Left lung (tissue), 14 donors: Measurements from ENCODE around the gene PGAM2. TPM values are rescaled to one million over a fixed set of nuclear protein-coding genes. Genes with fewer than 3 reads are reported as not detected.

Experiments
- ATAC-seq: fragments of 200-7000 bp; cut with Tn5 transposase; one replicate; pipeline ENCODE4 v1.9.1; 2020; ENCODE audit warnings: moderate library complexity
- DNase-seq, 4 donors: peaks; one replicate each; pipeline ENCODE4 v3.0.0-alpha.2; 2013 to 2020
- H3K27ac ChIP-seq, 2 donors: fragments of 200-600 bp; sonication (generic) in 1 of 2; one replicate each; pipeline versions ENCODE4 v1.5.0 to v1.8.0; 2020 to 2021
- H3K27me3 ChIP-seq, 2 donors: fragments of 200-600 bp; sonication (generic) in 1 of 2; one replicate each; pipeline versions ENCODE4 v1.5.0 to v1.8.0; 2020 to 2021
- H3K36me3 ChIP-seq, 2 donors: fragments of 200-600 bp; sonication (generic) in 1 of 2; one replicate each; pipeline versions ENCODE4 v1.5.0 to v1.8.0; 2020 to 2021
- H3K4me1 ChIP-seq, 2 donors: fragments of 200-600 bp; one replicate each; pipeline ENCODE4 v1.8.0; 2021
- H3K4me3 ChIP-seq, 2 donors: fragments of 200-600 bp; sonication (generic) in 1 of 2; one replicate each; pipeline versions ENCODE4 v1.5.0 to v1.8.0; 2020 to 2021; ENCODE audit warnings: mild to moderate bottlenecking in 1 of 2
- H3K9me3 ChIP-seq, 2 donors: fragments of 200-600 bp; sonication (generic) in 1 of 2; one replicate each; pipeline versions ENCODE4 v1.5.0 to v1.8.0; 2020 to 2021
- intact Hi-C, 2 donors: fragments of 100-400 bp; cut with DNase I; formaldehyde crosslinking; loops; one replicate each; pipeline versions ENCODE4 v1.11.2 to v1.14.2; 2022
- long read RNA-seq, 12 donors: library from polyadenylated mRNA in 2 of 12; unstranded in 2 of 12; transcript quantifications; one replicate each; pipeline ENCODE4 v2.0.0 and lab custom pipeline, GENCODE V29; 2019 to 2026
- polyA plus RNA-seq, 6 donors: library from polyadenylated mRNA; unstranded; fragments of 120-200 nt; gene quantifications; one replicate each; pipeline ENCODE4 v1.2.1, GENCODE V29; 2013; ENCODE audit not compliant: insufficient read length in 6 of 6
- total RNA-seq, 2 donors: library from RNA; stranded (reverse); fragmentation: NEBNext Ultra II Directional; extraction: Animal tissue kit (Norgen Biotek cat#: 25700); gene quantifications; one replicate each; pipeline ENCODE4 v1.2.1, GENCODE V29; 2021
- TF ChIP-seq, protein P1 (sequence below), 2 donors: fragments of 200-600 bp; sonication (generic) in 1 of 2; IDR thresholded peaks; one replicate each; pipeline versions ENCODE4 v1.5.0 to v1.8.0; 2021; ENCODE audit warnings: antibody characterized with exemption in 2 of 2
- donor health status: DM: no; HTN: yes; CAD: no.
- donor health status: DM: no; HTN: no; CAD: no.

The PGAM2 gene
- total RNA-seq (under 1 TPM in 1 of 2 donors, not detected in 1; 0.79 TPM), polyA plus RNA-seq (under 1 TPM in 5 of 6 donors, not detected in 1; 0.24 to 0.61 (median 0.46) TPM)
- long read RNA-seq, donor 1, partial matches to known transcripts: 0 of 3 reads
- long read RNA-seq, donor 1, other reads (novel, unspliced or antisense): 0 of 3 reads
- long read RNA-seq, donor 2, partial matches to known transcripts: 0 of 1 reads
- long read RNA-seq, donor 2, other reads (novel, unspliced or antisense): 0 of 1 reads
- long read RNA-seq, donor 3, partial matches to known transcripts: 0 of 1 reads
- long read RNA-seq, donor 3, other reads (novel, unspliced or antisense): 0 of 1 reads
- long read RNA-seq, donor 4, partial matches to known transcripts: 0 of 1 reads
- long read RNA-seq, donor 4, other reads (novel, unspliced or antisense): 0 of 1 reads
- long read RNA-seq, donor 5, partial matches to known transcripts: 0 of 2 reads
- long read RNA-seq, donor 5, other reads (novel, unspliced or antisense): 0 of 2 reads
- long read RNA-seq, donor 6, partial matches to known transcripts: 0 of 1 reads
- long read RNA-seq, donor 6, other reads (novel, unspliced or antisense): 0 of 1 reads
- long read RNA-seq, donor 7, partial matches to known transcripts: 0 of 2 reads
- long read RNA-seq, donor 7, other reads (novel, unspliced or antisense): 0 of 2 reads
- long read RNA-seq, donor 8, partial matches to known transcripts: 0 of 3 reads
- long read RNA-seq, donor 8, other reads (novel, unspliced or antisense): 0 of 3 reads
- long read RNA-seq, donor 9, partial matches to known transcripts: 0 of 1 reads
- long read RNA-seq, donor 9, other reads (novel, unspliced or antisense): 0 of 1 reads
- long read RNA-seq, donor 10: 0 reads
- long read RNA-seq, donor 11, transcript PGAM2-201 (3 exons, 857 nt): major isoform, 18 of 18 reads
- long read RNA-seq, donor 11, partial matches to known transcripts: 0 of 18 reads
- long read RNA-seq, donor 11, other reads (novel, unspliced or antisense): 0 of 18 reads
- long read RNA-seq, donor 12, partial matches to known transcripts: 0 of 2 reads
- long read RNA-seq, donor 12, other reads (novel, unspliced or antisense): 0 of 2 reads

- H3K4me1 ChIP-seq: peaks cover 0 to 12% of the 10 kb centered on the region in 2 donors
- H3K4me3 ChIP-seq: no peak within 1 kb of the TSS
- H3K27me3 ChIP-seq: no peaks in the 10 kb centered on the region
- H3K36me3 ChIP-seq: peaks cover 0 to 25% of the 10 kb centered on the region in 2 donors
- H3K9me3 ChIP-seq: no peaks in the 10 kb centered on the region
- intact Hi-C loops: no loop called here
- peak in 2 of 4 donors; percentile 32 to 75 for DNase-seq
- ATAC-seq: peak; percentile 19
- H3K27ac ChIP-seq: no peak within 1 kb of the TSS
- TF ChIP-seq, protein P1, sequence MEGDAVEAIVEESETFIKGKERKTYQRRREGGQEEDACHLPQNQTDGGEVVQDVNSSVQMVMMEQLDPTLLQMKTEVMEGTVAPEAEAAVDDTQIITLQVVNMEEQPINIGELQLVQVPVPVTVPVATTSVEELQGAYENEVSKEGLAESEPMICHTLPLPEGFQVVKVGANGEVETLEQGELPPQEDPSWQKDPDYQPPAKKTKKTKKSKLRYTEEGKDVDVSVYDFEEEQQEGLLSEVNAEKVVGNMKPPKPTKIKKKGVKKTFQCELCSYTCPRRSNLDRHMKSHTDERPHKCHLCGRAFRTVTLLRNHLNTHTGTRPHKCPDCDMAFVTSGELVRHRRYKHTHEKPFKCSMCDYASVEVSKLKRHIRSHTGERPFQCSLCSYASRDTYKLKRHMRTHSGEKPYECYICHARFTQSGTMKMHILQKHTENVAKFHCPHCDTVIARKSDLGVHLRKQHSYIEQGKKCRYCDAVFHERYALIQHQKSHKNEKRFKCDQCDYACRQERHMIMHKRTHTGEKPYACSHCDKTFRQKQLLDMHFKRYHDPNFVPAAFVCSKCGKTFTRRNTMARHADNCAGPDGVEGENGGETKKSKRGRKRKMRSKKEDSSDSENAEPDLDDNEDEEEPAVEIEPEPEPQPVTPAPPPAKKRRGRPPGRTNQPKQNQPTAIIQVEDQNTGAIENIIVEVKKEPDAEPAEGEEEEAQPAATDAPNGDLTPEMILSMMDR (IDR thresholded peaks at IDR 0.05): no peak
Observed at GRCh38 chr7:44065431-44066110, at the start of gene PGAM2. PGAM2 (minus strand) TSS chr7:44065567; CDS start chr7:44065529, 38 bp downstream.

DNA sequence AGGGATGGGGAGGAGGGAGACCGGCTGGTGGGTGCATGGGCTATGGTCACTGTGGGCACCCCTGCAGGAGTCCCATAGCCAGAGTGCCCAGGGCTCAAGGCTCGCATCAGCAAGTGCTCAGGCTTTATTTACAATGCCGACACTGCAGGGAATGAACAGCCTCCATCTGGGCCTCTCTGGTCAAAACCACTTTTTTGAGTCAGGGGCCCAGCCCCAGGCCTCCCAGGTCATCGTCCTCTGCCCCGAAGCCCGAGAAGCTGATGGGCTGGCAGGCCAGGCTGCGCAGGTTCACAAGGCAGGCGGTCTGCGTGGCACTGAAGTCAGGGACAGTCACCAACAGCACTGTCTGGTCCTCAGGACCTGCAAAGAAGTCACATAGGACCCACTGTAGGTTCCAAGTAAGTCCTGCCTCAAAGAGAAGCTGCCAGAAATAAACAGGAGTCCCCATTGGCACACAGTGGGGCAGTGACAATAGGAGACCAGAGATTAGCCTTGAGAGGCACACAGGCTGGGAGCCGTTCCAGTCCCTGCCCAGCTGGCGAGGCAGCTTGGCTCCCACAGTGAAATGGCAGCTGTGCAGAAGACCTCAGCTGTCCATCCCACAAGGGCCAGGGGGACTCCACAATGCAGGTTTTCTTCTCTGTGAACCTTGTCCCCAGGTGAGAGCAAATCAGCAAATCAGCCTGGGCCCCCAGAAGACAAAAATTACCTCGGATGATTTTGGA lies 49.4 kb upstream of the PGAM2 start:
- intact Hi-C loops: no loop called here
- H3K36me3 ChIP-seq: peaks cover 0 to 83% of the 10 kb centered on the region in 2 donors
- DNase-seq: no peak
- H3K4me1 ChIP-seq: no peaks in the 10 kb centered on the region
- no peak for ATAC-seq
- no peaks in the 10 kb centered on the region for H3K27me3 ChIP-seq
- H3K27ac ChIP-seq: no peak overlapping the region
- TF ChIP-seq, protein P1 (IDR thresholded peaks at IDR 0.05): no peak
- H3K4me3 ChIP-seq: no peak overlapping the region
- no peaks in the 10 kb centered on the region for H3K9me3 ChIP-seq

DNA sequence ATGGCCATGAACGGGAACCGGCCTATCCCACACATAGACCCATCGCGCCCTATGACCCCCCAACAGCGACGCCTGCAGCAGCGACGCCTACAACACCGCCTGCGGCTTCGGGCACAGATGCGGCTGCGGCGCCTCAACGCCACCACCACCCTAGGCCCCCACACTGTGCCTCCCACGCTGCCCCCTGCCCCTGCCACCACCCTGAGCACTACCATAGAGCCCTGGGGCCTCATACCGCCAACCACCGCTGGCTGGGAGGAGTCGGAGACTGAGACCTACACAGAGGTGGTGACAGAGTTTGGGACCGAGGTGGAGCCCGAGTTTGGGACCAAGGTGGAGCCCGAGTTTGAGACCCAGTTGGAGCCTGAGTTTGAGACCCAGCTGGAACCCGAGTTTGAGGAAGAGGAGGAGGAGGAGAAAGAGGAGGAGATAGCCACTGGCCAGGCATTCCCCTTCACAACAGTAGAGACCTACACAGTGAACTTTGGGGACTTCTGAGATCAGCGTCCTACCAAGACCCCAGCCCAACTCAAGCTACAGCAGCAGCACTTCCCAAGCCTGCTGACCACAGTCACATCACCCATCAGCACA lies 48.5 kb upstream of the PGAM2 start:
- peaks cover 0 to 88% of the 10 kb centered on the region in 2 donors for H3K36me3 ChIP-seq
- no peaks in the 10 kb centered on the region for H3K4me1 ChIP-seq
- no peak overlapping the region for H3K27ac ChIP-seq
- TF ChIP-seq, protein P1 (IDR thresholded peaks at IDR 0.05): no peak
- no peak overlapping the region for H3K4me3 ChIP-seq
- ATAC-seq (no peak), DNase-seq (no peak)
- intact Hi-C loops: no loop called here
- H3K9me3 ChIP-seq: no peaks in the 10 kb centered on the region
- H3K27me3 ChIP-seq: no peaks in the 10 kb centered on the region

DNA sequence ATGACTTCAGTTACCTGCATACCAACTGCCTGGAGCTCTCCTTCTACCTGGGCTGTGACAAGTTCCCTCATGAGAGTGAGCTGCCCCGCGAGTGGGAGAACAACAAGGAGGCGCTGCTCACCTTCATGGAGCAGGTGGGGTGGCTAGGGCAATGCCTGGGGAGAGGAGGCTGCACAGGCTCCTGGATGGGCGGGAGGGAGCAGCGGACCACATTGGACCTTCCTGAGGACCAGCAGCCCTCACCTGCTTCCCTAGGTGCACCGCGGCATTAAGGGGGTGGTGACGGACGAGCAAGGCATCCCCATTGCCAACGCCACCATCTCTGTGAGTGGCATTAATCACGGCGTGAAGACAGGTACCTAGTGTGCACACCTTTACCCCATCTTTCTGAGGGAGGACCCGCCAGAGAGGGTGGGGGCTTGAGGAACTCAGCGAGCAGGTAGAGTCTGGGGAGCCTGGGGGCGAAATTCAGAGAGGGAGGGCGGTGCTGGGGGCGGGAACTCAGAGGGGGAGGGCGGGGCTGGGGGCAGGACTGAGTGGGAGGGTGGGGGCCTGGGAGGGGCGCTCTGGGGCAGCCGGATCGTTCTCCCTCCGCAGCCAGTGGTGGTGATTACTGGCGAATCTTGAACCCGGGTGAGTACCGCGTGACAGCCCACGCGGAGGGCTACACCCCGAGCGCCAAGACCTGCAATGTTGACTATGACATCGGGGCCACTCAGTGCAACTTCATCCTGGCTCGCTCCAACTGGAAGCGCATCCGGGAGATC lies 47.8 kb upstream of the PGAM2 start:
- Histone ChIP-seq H3K9me3 (no peaks in the 10 kb centered on the region), H3K4me1 (no peaks in the 10 kb centered on the region), H3K27ac (no peak overlapping the region), H3K36me3 (peaks cover 0 to 93% of the 10 kb centered on the region in 2 donors), H3K4me3 (no peak overlapping the region), H3K27me3 (no peaks in the 10 kb centered on the region)
- DNase-seq: no peak
- TF ChIP-seq, protein P1 (IDR thresholded peaks at IDR 0.05): no peak
- no peak for ATAC-seq
- intact Hi-C loops: no loop called here
